Trophoblast cell (in vitro differentiated cells and primary cell): ENCODE data around the gene AGMO.

Experiments
- DNase-seq, 2 donors: peaks; one replicate each; pipeline ENCODE4 v3.0.0-alpha.2; 2016
- H2AFZ ChIP-seq: 2 replicates; pipeline ENCODE4 v1.6.1; 2013; ENCODE audit warnings: low read length, moderate library complexity, mild to moderate bottlenecking; ENCODE audit not compliant: insufficient read depth, poor library complexity
- H2AK5ac ChIP-seq: 2 replicates; pipeline ENCODE4 v1.6.1; 2013; ENCODE audit warnings: mild to moderate bottlenecking, low read length
- H2BK120ac ChIP-seq: 2 replicates; pipeline ENCODE4 v1.6.1; 2013; ENCODE audit warnings: low read length, mild to moderate bottlenecking, moderate library complexity; ENCODE audit not compliant: insufficient read depth, poor library complexity
- H2BK12ac ChIP-seq: 2 replicates; pipeline ENCODE4 v1.6.1; 2013; ENCODE audit warnings: mild to moderate bottlenecking, low read length, moderate library complexity
- H2BK5ac ChIP-seq: 2 replicates; pipeline ENCODE4 v1.6.1; 2013; ENCODE audit warnings: low read length, low read depth, moderate library complexity, mild to moderate bottlenecking; ENCODE audit not compliant: poor library complexity
- H3K14ac ChIP-seq: 2 replicates; pipeline ENCODE4 v1.6.1; 2013; ENCODE audit warnings: mild to moderate bottlenecking, low read length
- H3K18ac ChIP-seq: 2 replicates; pipeline ENCODE4 v1.6.1; 2013; ENCODE audit warnings: mild to moderate bottlenecking, low read length
- H3K23ac ChIP-seq: 2 replicates; pipeline ENCODE4 v1.6.1; 2013; ENCODE audit warnings: low read length
- H3K27ac ChIP-seq: 2 replicates; pipeline ENCODE4 v1.5.1; 2013; ENCODE audit warnings: low read depth, mild to moderate bottlenecking, inconsistent platforms, low read length, moderate library complexity
- H3K27me3 ChIP-seq: 2 replicates; pipeline ENCODE4 v1.6.1; 2013; ENCODE audit warnings: inconsistent platforms, mild to moderate bottlenecking, low read length, moderate library complexity; ENCODE audit not compliant: insufficient read depth
- H3K36me3 ChIP-seq, 2 experiments: 1 replicate in 1 of 2; 2 replicates in 1 of 2; pipeline ENCODE4 v1.6.1; 2013; ENCODE audit warnings: low read length in 2 of 2, mild to moderate bottlenecking in 2 of 2, moderate library complexity in 1 of 2; ENCODE audit not compliant: insufficient read depth in 2 of 2, control insufficient read depth in 1 of 2
- H3K4ac ChIP-seq: 2 replicates; pipeline ENCODE4 v1.6.1; 2013; ENCODE audit warnings: low read depth, mild to moderate bottlenecking, low read length, moderate library complexity
- H3K4me1 ChIP-seq, 2 experiments: 1 replicate in 1 of 2; 2 replicates in 1 of 2; pipeline ENCODE4 v1.6.1; 2013; ENCODE audit warnings: low read length in 2 of 2, mild to moderate bottlenecking in 2 of 2, moderate library complexity in 1 of 2; ENCODE audit not compliant: insufficient read depth in 2 of 2, control insufficient read depth in 1 of 2
- H3K4me2 ChIP-seq: 2 replicates; pipeline ENCODE4 v1.6.1; 2013; ENCODE audit warnings: inconsistent platforms, mild to moderate bottlenecking, low read length, moderate library complexity
- H3K4me3 ChIP-seq: 2 replicates; pipeline ENCODE4 v1.5.1; 2013; ENCODE audit warnings: mild to moderate bottlenecking, low read depth, low read length, inconsistent platforms
- H3K79me1 ChIP-seq: one replicate; pipeline ENCODE4 v1.6.1; 2013; ENCODE audit warnings: low read length
- H3K79me2 ChIP-seq: 2 replicates; pipeline ENCODE4 v1.6.1; 2013; ENCODE audit warnings: low read length, mild to moderate bottlenecking; ENCODE audit not compliant: control insufficient read depth, insufficient read depth, poor library complexity
- H3K9ac ChIP-seq: 2 replicates; pipeline ENCODE4 v1.6.1; 2013; ENCODE audit warnings: mild to moderate bottlenecking, low read length
- H3K9me3 ChIP-seq: 2 replicates; pipeline ENCODE4 v1.6.1; 2013; ENCODE audit warnings: low read depth, mild to moderate bottlenecking, control low read depth, inconsistent platforms, low read length; ENCODE audit not compliant: insufficient read depth
- H4K12ac ChIP-seq: 2 replicates; pipeline ENCODE4 v1.6.1; 2013; ENCODE audit warnings: low read depth, mild to moderate bottlenecking, low read length, moderate library complexity
- H4K8ac ChIP-seq: 2 replicates; pipeline ENCODE4 v1.6.1; 2013; ENCODE audit warnings: low read depth, mild to moderate bottlenecking, low read length, moderate library complexity
- H4K91ac ChIP-seq: one replicate; pipeline ENCODE4 v1.6.1; 2013; ENCODE audit warnings: low read depth, mild to moderate bottlenecking, low read length, moderate library complexity
- WGBS: extraction: QIAGEN DNeasy Blood & Tissue Kit; methylation state at CpG from one replicate; pipeline ENCODE4 v1.1.7; 2013; ENCODE audit warnings: missing lambda C conversion rate; ENCODE audit not compliant: insufficient read length, insufficient coverage; ENCODE audit errors: extremely low coverage; 5-methylcytosine and 5-hydroxymethylcytosine counted together

Gene AGMO

GRCh38 chr7:15440482-15440881, 121.3 kb downstream of the AGMO start:
- no peak for DNase-seq
- Histone ChIP-seq H2BK12ac (no peak overlapping the region), H3K27me3 (no peaks in the 10 kb centered on the region), H4K8ac (no peak overlapping the region), H4K12ac (no peak overlapping the region), H3K14ac (no peak overlapping the region), H4K91ac (no peak overlapping the region), H3K4ac (no peak overlapping the region), H3K79me2 (no peaks in the 10 kb centered on the region), H3K4me3 (no peak overlapping the region), H3K9me3 (no peaks in the 10 kb centered on the region), H3K4me2 (no peak overlapping the region), H3K23ac (no peak overlapping the region), H2AK5ac (no peak overlapping the region), H2BK120ac (no peak overlapping the region), H2BK5ac (no peak overlapping the region), H3K36me3 (no peaks in the 10 kb centered on the region), H2AFZ (no peak overlapping the region), H3K18ac (no peak overlapping the region), H3K9ac (no peak overlapping the region), H3K4me1 (no peaks in the 10 kb centered on the region), H3K79me1 (no peaks in the 10 kb centered on the region), H3K27ac (no peak overlapping the region)
- no CpG with 5 or more reads among the region's 3 CpGs for WGBS

- Histone ChIP-seq H4K91ac (no peak overlapping the region), H3K79me2 (no peaks in the 10 kb centered on the region), H4K12ac (no peak overlapping the region), H3K79me1 (no peaks in the 10 kb centered on the region), H3K27ac (no peak overlapping the region), H2AFZ (no peak overlapping the region), H2BK12ac (no peak overlapping the region), H4K8ac (no peak overlapping the region), H3K36me3 (no peaks in the 10 kb centered on the region), H3K9ac (no peak overlapping the region), H3K27me3 (no peaks in the 10 kb centered on the region), H2BK5ac (no peak overlapping the region), H2AK5ac (no peak overlapping the region), H3K14ac (no peak overlapping the region), H3K9me3 (no peaks in the 10 kb centered on the region), H3K4ac (no peak overlapping the region), H2BK120ac (no peak overlapping the region), H3K4me1 (no peaks in the 10 kb centered on the region), H3K4me3 (no peak overlapping the region), H3K4me2 (no peak overlapping the region), H3K23ac (no peak overlapping the region), H3K18ac (no peak overlapping the region)
- WGBS = no CpG with 5 or more reads among the region's 2 CpGs
- DNase-seq = no peak
Measured at GRCh38 chr7:15439853-15440252, 122.0 kb downstream of the AGMO start.

- no peak overlapping the region for H4K8ac ChIP-seq
- no peaks in the 10 kb centered on the region for H3K27me3 ChIP-seq
- no CpG with 5 or more reads among the region's 1 CpG for whole genome bisulfite sequencing
- no peak overlapping the region for H3K9ac ChIP-seq
- no peak overlapping the region for H2AK5ac ChIP-seq
- H2AFZ ChIP-seq = no peak overlapping the region
- no peak overlapping the region for H2BK5ac ChIP-seq
- no peak overlapping the region for H3K4ac ChIP-seq
- no peak overlapping the region for H3K14ac ChIP-seq
- no peak overlapping the region for H3K27ac ChIP-seq
- no peak overlapping the region for H4K12ac ChIP-seq
- no peak overlapping the region for H3K18ac ChIP-seq
- H3K79me1 ChIP-seq = no peaks in the 10 kb centered on the region
- no peak for DNase-seq
- no peak overlapping the region for H3K4me2 ChIP-seq
- H3K4me1 ChIP-seq = no peaks in the 10 kb centered on the region
- no peak overlapping the region for H4K91ac ChIP-seq
- no peak overlapping the region for H3K4me3 ChIP-seq
- H3K36me3 ChIP-seq = no peaks in the 10 kb centered on the region
- no peaks in the 10 kb centered on the region for H3K79me2 ChIP-seq
- no peak overlapping the region for H2BK12ac ChIP-seq
- no peaks in the 10 kb centered on the region for H3K9me3 ChIP-seq
- no peak overlapping the region for H2BK120ac ChIP-seq
- no peak overlapping the region for H3K23ac ChIP-seq
Measured at GRCh38 chr7:15433151-15433550, 128.7 kb downstream of the AGMO start.

DNA sequence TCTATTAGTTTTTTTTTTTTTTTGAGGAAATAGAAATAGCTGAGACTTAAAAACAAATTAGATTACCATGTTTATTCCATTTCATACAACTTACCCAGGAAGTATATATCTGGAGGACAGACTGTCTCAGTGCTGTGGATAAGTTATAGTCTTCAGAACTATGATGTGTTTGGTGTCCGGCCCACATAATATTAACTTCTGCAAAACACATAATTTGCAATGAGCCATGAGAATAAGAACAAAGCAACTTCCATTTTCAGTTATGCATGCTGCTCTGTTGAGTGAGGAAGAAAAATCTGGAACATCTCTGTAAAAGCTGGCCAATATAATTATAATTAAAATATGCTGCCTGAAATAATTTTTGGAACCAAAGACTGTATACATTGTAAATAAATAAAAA, 130.9 kb downstream of the AGMO start:
- no peak for DNase-seq
- H4K91ac ChIP-seq = no peak overlapping the region
- H3K14ac ChIP-seq = no peak overlapping the region
- H4K8ac ChIP-seq = no peak overlapping the region
- no peak overlapping the region for H3K4ac ChIP-seq
- H3K4me2 ChIP-seq = no peak overlapping the region
- H3K4me1 ChIP-seq = no peaks in the 10 kb centered on the region
- no peak overlapping the region for H2AK5ac ChIP-seq
- H3K27ac ChIP-seq = no peak overlapping the region
- no peak overlapping the region for H4K12ac ChIP-seq
- no peaks in the 10 kb centered on the region for H3K36me3 ChIP-seq
- no peak overlapping the region for H2BK12ac ChIP-seq
- no peak overlapping the region for H3K4me3 ChIP-seq
- H3K79me1 ChIP-seq = no peaks in the 10 kb centered on the region
- WGBS = no CpG with 5 or more reads among the region's 1 CpG
- H3K9me3 ChIP-seq = no peaks in the 10 kb centered on the region
- H3K23ac ChIP-seq = no peak overlapping the region
- H3K27me3 ChIP-seq = no peaks in the 10 kb centered on the region
- H2BK120ac ChIP-seq = no peak overlapping the region
- H3K79me2 ChIP-seq = no peaks in the 10 kb centered on the region
- H2BK5ac ChIP-seq = no peak overlapping the region
- H3K9ac ChIP-seq = no peak overlapping the region
- H2AFZ ChIP-seq = no peak overlapping the region
- H3K18ac ChIP-seq = no peak overlapping the region
